Keratinocyte (primary cell): ENCODE results near the gene CCDC148. TPM values are rescaled to one million over a fixed set of nuclear protein-coding genes. Genes with fewer than 3 reads are reported as not detected.

Experiments used
- DNase-seq: peaks from one replicate; pipeline ENCODE4 v3.0.0-alpha.2; 2011; ENCODE audit warnings: low read depth, missing footprints, low spot score
- FAIRE-seq: peaks from 2 replicates; lab custom pipeline; 2011; peaks lifted over from hg19 to GRCh38; lab: Jason Lieb, UNC
- H2AFZ ChIP-seq: 2 replicates; pipeline ENCODE4 v1.6.0; 2012; ENCODE audit warnings: low read length, control low read depth, inconsistent platforms; ENCODE audit not compliant: control insufficient read depth
- H3K27ac ChIP-seq: 2 replicates; pipeline ENCODE4 v1.5.1; 2011; ENCODE audit warnings: low read length; ENCODE audit not compliant: control insufficient read depth, insufficient read depth
- H3K27me3 ChIP-seq: 3 replicates; pipeline ENCODE4 v1.6.0; 2011; ENCODE audit warnings: low read length; ENCODE audit not compliant: control insufficient read depth, insufficient read depth; ENCODE audit errors: extremely low read depth
- H3K36me3 ChIP-seq, 2 experiments: 2 replicates in 1 of 2; 3 replicates in 1 of 2; pipeline ENCODE4 v1.5.1; 2011; ENCODE audit warnings: low read length in 2 of 2, mild to moderate bottlenecking in 1 of 2; ENCODE audit not compliant: control insufficient read depth in 2 of 2, insufficient read depth in 2 of 2; ENCODE audit errors: extremely low read depth in 1 of 2
- H3K4me1 ChIP-seq: 3 replicates; pipeline ENCODE4 v1.5.1; 2011; ENCODE audit warnings: low read length; ENCODE audit not compliant: control insufficient read depth, insufficient read depth; ENCODE audit errors: extremely low read depth
- H3K4me2 ChIP-seq: 3 replicates; pipeline ENCODE4 v1.6.0; 2011; ENCODE audit warnings: low read depth, low read length; ENCODE audit not compliant: control insufficient read depth, insufficient read depth; ENCODE audit errors: extremely low read depth
- H3K4me3 ChIP-seq, 3 experiments: fragments of 200-600 bp in 1 of 3; sonication (generic) in 1 of 3; 2 replicates in 2 of 3; 3 replicates in 1 of 3; pipeline ENCODE4 v1.5.1; 2011 to 2016; ENCODE audit warnings: low read length in 3 of 3, mild to moderate bottlenecking in 3 of 3, control low read depth in 2 of 3, inconsistent platforms in 1 of 3, low read depth in 1 of 3, mixed read lengths in 1 of 3, mixed run types in 1 of 3, moderate library complexity in 1 of 3; ENCODE audit not compliant: control insufficient read depth in 2 of 3, insufficient read depth in 2 of 3; ENCODE audit errors: extremely low read depth in 1 of 3
- H3K79me2 ChIP-seq: 2 replicates; pipeline ENCODE4 v1.6.0; 2012; ENCODE audit warnings: low read length; ENCODE audit not compliant: control insufficient read depth, insufficient read depth
- H3K9ac ChIP-seq: 3 replicates; pipeline ENCODE4 v1.6.0; 2011; ENCODE audit warnings: low read length; ENCODE audit not compliant: control insufficient read depth, insufficient read depth; ENCODE audit errors: extremely low read depth
- H3K9me1 ChIP-seq: 3 replicates; pipeline ENCODE4 v1.6.0; 2011; ENCODE audit warnings: low read length; ENCODE audit not compliant: control insufficient read depth, insufficient read depth; ENCODE audit errors: extremely low read depth
- H3K9me3 ChIP-seq: 2 replicates; pipeline ENCODE4 v1.5.1; 2012; ENCODE audit warnings: low read depth, low read length; ENCODE audit not compliant: control insufficient read depth
- H4K20me1 ChIP-seq: 3 replicates; pipeline ENCODE4 v1.6.0; 2011; ENCODE audit warnings: low read length; ENCODE audit not compliant: control insufficient read depth, insufficient read depth; ENCODE audit errors: extremely low read depth
- EZH2 ChIP-seq: IDR thresholded peaks from one replicate; pipeline ENCODE4 v1.6.1; 2012; ENCODE audit warnings: inconsistent platforms, mild to moderate bottlenecking, low read length, moderate library complexity
- dilution Hi-C: fragments of 300-500 bp; cut with MboI; formaldehyde crosslinking; loops from one replicate; pipeline ENCODE4 v1.7.0; 2020; ENCODE audit warnings: low sequenced_read_pairs; ENCODE audit not compliant: extremely low pct_ligation_motif_present
- polyA plus RNA-seq, 5 experiments: library from polyadenylated mRNA; depleted of rRNA in 3 of 5; stranded (reverse) in 3 of 5; stranded (forward) in 1 of 5; unstranded in 1 of 5; fragments of >200 nt; gene quantifications; 1 replicate in 1 of 5; 2 replicates in 3 of 5; 3 replicates in 1 of 5; pipeline versions ENCODE4 v1.2.1 to v1.2.3, GENCODE V29; 2011 to 2012; ENCODE audit warnings: missing spikeins in 2 of 5, low read depth in 1 of 5, low replicate concordance in 1 of 5
- TF ChIP-seq, protein P1 (sequence below), 3 experiments: IDR thresholded peaks in 1 of 3; conservative IDR thresholded peaks in 1 of 3; optimal IDR thresholded peaks in 1 of 3; 2 replicates in 2 of 3; 3 replicates in 1 of 3; pipeline versions ENCODE3 to v1.5.1; 2011; ENCODE audit warnings: low read length in 3 of 3, mild to moderate bottlenecking in 3 of 3, moderate library complexity in 2 of 3, control low read depth in 1 of 3, inconsistent platforms in 1 of 3; ENCODE audit not compliant: insufficient read depth in 2 of 3; ENCODE audit errors: extremely low read depth in 1 of 3

CCDC148 gene
- polyA plus RNA-seq, 1 donor (not counting 4 experiments of a cell fraction or from before 2014, with no cell fraction given): 0.39 TPM

DNA sequence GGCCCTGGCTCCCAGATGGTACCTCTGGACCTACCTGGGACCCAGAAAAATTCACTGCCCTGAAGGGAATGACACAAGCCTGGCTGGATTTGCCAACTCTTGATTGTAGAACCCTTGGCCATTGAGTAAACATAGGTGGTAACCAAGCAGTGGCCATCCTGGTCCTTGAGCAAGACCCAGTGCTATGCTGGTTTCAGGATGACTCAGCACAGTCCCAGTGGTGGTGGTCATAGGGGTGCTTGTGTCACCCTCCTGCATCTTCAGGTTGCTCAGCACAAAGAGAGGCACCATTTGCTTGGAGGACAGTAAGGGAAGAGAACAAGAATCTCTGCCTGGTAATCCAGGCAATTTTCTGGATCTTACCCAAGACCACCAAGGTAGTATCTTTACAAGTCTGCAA, 302.0 kb downstream of the CCDC148 start:
- no peak for FAIRE-seq
- Histone ChIP-seq H3K36me3 (no peaks in the 10 kb centered on the region), H3K27ac (no peak overlapping the region), H4K20me1 (no peaks in the 10 kb centered on the region), H2AFZ (no peak overlapping the region), H3K4me2 (no peak overlapping the region), H3K27me3 (no peaks in the 10 kb centered on the region), H3K9me1 (no peaks in the 10 kb centered on the region), H3K4me3 (no peak overlapping the region), H3K79me2 (no peaks in the 10 kb centered on the region), H3K9me3 (no peaks in the 10 kb centered on the region), H3K9ac (no peak overlapping the region), H3K4me1 (no peaks in the 10 kb centered on the region)
- dilution Hi-C loops: no loop called here
- DNase-seq: no peak
- no peak for TF ChIP-seq EZH2
- TF ChIP-seq, protein P1, sequence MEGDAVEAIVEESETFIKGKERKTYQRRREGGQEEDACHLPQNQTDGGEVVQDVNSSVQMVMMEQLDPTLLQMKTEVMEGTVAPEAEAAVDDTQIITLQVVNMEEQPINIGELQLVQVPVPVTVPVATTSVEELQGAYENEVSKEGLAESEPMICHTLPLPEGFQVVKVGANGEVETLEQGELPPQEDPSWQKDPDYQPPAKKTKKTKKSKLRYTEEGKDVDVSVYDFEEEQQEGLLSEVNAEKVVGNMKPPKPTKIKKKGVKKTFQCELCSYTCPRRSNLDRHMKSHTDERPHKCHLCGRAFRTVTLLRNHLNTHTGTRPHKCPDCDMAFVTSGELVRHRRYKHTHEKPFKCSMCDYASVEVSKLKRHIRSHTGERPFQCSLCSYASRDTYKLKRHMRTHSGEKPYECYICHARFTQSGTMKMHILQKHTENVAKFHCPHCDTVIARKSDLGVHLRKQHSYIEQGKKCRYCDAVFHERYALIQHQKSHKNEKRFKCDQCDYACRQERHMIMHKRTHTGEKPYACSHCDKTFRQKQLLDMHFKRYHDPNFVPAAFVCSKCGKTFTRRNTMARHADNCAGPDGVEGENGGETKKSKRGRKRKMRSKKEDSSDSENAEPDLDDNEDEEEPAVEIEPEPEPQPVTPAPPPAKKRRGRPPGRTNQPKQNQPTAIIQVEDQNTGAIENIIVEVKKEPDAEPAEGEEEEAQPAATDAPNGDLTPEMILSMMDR (optimal IDR thresholded peaks at IDR 0.05 in 1 of 3, IDR thresholded peaks at IDR 0.05 in 1 of 3, conservative IDR thresholded peaks at IDR 0.05 in 1 of 3; ENCODE audit: extremely low read depth in 1 of 3, insufficient read depth in 2 of 3, low read length in 3 of 3): no peak

GRCh38 chr2:158153270-158154015, 303.1 kb downstream of the CCDC148 start:
- no peaks in the 10 kb centered on the region for H4K20me1 ChIP-seq
- H3K4me1 ChIP-seq: no peaks in the 10 kb centered on the region
- no peak overlapping the region for H3K4me3 ChIP-seq
- H3K4me2 ChIP-seq: no peak overlapping the region
- no peaks in the 10 kb centered on the region for H3K36me3 ChIP-seq
- FAIRE-seq (no peak), DNase-seq (no peak)
- no peaks in the 10 kb centered on the region for H3K9me1 ChIP-seq
- dilution Hi-C loops: no loop called here
- H3K79me2 ChIP-seq: no peaks in the 10 kb centered on the region
- no peaks in the 10 kb centered on the region for H3K27me3 ChIP-seq
- no peak for TF ChIP-seq EZH2
- TF ChIP-seq, protein P1 (optimal IDR thresholded peaks at IDR 0.05 in 1 of 3, IDR thresholded peaks at IDR 0.05 in 1 of 3, conservative IDR thresholded peaks at IDR 0.05 in 1 of 3; ENCODE audit: extremely low read depth in 1 of 3, insufficient read depth in 2 of 3, low read length in 3 of 3): no peak
- H2AFZ ChIP-seq: no peak overlapping the region
- no peak overlapping the region for H3K9ac ChIP-seq
- no peaks in the 10 kb centered on the region for H3K9me3 ChIP-seq
- H3K27ac ChIP-seq: no peak overlapping the region
